Right lung (tissue), 5 donors: ENCODE data around the gene ADAP1. TPM values are rescaled to one million over a fixed set of nuclear protein-coding genes. Genes with fewer than 3 reads are reported as not detected.

Experiments used
- DNase-seq, 2 donors: peaks; one replicate each; pipeline ENCODE4 v3.0.0-alpha.2; 2013
- polyA plus RNA-seq, 5 donors: library from polyadenylated mRNA; unstranded; fragments of 120-200 nt; gene quantifications; one replicate each; pipeline versions ENCODE4 v1.2.1 to v1.2.3, GENCODE V29; 2013; ENCODE audit warnings: inconsistent platforms in 1 of 5, low replicate concordance in 1 of 5; ENCODE audit not compliant: insufficient read length in 5 of 5, insufficient read depth in 1 of 5

The ADAP1 gene
- polyA plus RNA-seq, 5 donors = 4.5 to 10.6 (median 8.1) TPM

- DNase-seq = no peak
Measured at GRCh38 chr7:895451-896052, 58.9 kb downstream of the ADAP1 start.

- no peak for DNase-seq
Measured at GRCh38 chr7:894927-895450, 59.5 kb downstream of the ADAP1 start.

GRCh38 chr7:894164-894867 lies 60.2 kb downstream of the ADAP1 start:
- no peak for DNase-seq

GRCh38 chr7:893686-894085 lies 60.8 kb downstream of the ADAP1 start:
- no peak for DNase-seq

GRCh38 chr7:892648-893593 lies 61.6 kb downstream of the ADAP1 start:
- no peak for DNase-seq

GRCh38 chr7:891805-892204 lies 62.7 kb downstream of the ADAP1 start:
- DNase-seq = no peak

- DNase-seq = no peak
Measured at GRCh38 chr7:891291-891690, 63.2 kb downstream of the ADAP1 start.

GRCh38 chr7:890868-891267 lies 63.6 kb downstream of the ADAP1 start:
- DNase-seq = no peak

GRCh38 chr7:889391-889790 lies 65.1 kb downstream of the ADAP1 start:
- DNase-seq = no peak

- no peak for DNase-seq
Measured at GRCh38 chr7:889025-889390, 65.5 kb downstream of the ADAP1 start.

- no peak for DNase-seq
Measured at GRCh38 chr7:888081-889024, 66.1 kb downstream of the ADAP1 start.

- no peak for DNase-seq
Measured at GRCh38 chr7:887488-887820, 67.0 kb downstream of the ADAP1 start.

GRCh38 chr7:886626-887487 lies 67.6 kb downstream of the ADAP1 start:
- no peak for DNase-seq

GRCh38 chr7:885893-886625 lies 68.4 kb downstream of the ADAP1 start:
- no peak for DNase-seq

- no peak for DNase-seq
Measured at GRCh38 chr7:885261-885892, 69.1 kb downstream of the ADAP1 start.

GRCh38 chr7:884191-885003 lies 70.1 kb downstream of the ADAP1 start:
- DNase-seq = no peak

GRCh38 chr7:883055-884021 lies 71.1 kb downstream of the ADAP1 start:
- DNase-seq = no peak
